HG02973 (cell line): ENCODE results near the gene EEPD1.
"Not testable (repeated sequence)": the region's sequence is repeated elsewhere in the genome, so short reads cannot be mapped to it uniquely, and the experiment has no call there.

Experiments
- ATAC-seq: cut with Tn5 transposase; IDR thresholded peaks from one replicate; pipeline ENCODE4 v1.9.1; 2021; ENCODE audit warnings: moderate library complexity; ENCODE audit not compliant: unreplicated experiment

The EEPD1 gene

GRCh38 chr7:36214608-36215456 lies 61.8 kb downstream of the EEPD1 start:
- no peak for ATAC-seq

- ATAC-seq: no peak
Observed at GRCh38 chr7:36215457-36215765, 62.4 kb downstream of the EEPD1 start.

- ATAC-seq: no peak
Observed at GRCh38 chr7:36216063-36216684, 63.1 kb downstream of the EEPD1 start.

GRCh38 chr7:36217211-36217960 lies 64.3 kb downstream of the EEPD1 start:
- no peak for ATAC-seq

GRCh38 chr7:36217961-36218284 lies 64.9 kb downstream of the EEPD1 start:
- no peak for ATAC-seq

GRCh38 chr7:36219429-36219828 lies 66.4 kb downstream of the EEPD1 start:
- no peak for ATAC-seq

- no peak for ATAC-seq
Observed at GRCh38 chr7:36223851-36224250, 70.8 kb downstream of the EEPD1 start.

- ATAC-seq: no peak
Observed at GRCh38 chr7:36224934-36225858, 72.1 kb downstream of the EEPD1 start.

GRCh38 chr7:36226151-36226550 lies 73.1 kb downstream of the EEPD1 start:
- no peak for ATAC-seq

GRCh38 chr7:36227223-36227622 lies 74.2 kb downstream of the EEPD1 start:
- no peak for ATAC-seq

GRCh38 chr7:36228039-36228438 lies 75.0 kb downstream of the EEPD1 start:
- ATAC-seq: no peak

- no peak for ATAC-seq
Observed at GRCh38 chr7:36231406-36231805, 78.4 kb downstream of the EEPD1 start.

- no peak for ATAC-seq
Observed at GRCh38 chr7:36232555-36232954, 79.5 kb downstream of the EEPD1 start.

- ATAC-seq: no peak
Observed at GRCh38 chr7:36232971-36233550, 80.0 kb downstream of the EEPD1 start.

- ATAC-seq: no peak
Observed at GRCh38 chr7:36236073-36236472, 83.0 kb downstream of the EEPD1 start.

GRCh38 chr7:36238138-36238537 lies 85.1 kb downstream of the EEPD1 start:
- ATAC-seq: no peak

- ATAC-seq: not testable (repeated sequence)
Observed at GRCh38 chr7:36243356-36243755, 90.3 kb downstream of the EEPD1 start.

GRCh38 chr7:36244001-36244400 lies 90.9 kb downstream of the EEPD1 start:
- ATAC-seq: not testable (repeated sequence)

- no peak for ATAC-seq
Observed at GRCh38 chr7:36244429-36244828, 91.4 kb downstream of the EEPD1 start.

GRCh38 chr7:36245684-36246299 lies 92.7 kb downstream of the EEPD1 start:
- ATAC-seq: no peak
